H9 (cell line): ENCODE data around the gene TH. TPM values are rescaled to one million over a fixed set of nuclear protein-coding genes. Genes with fewer than 3 reads are reported as not detected.

Source experiments
- DNase-seq: peaks from one replicate; pipeline ENCODE4 v3.0.0-alpha.2; 2017
- H2AFZ ChIP-seq: one replicate; pipeline ENCODE4 v1.6.1; 2013; ENCODE audit warnings: mild to moderate bottlenecking, low read length, control low read depth, moderate library complexity
- H2AK5ac ChIP-seq: 2 replicates; pipeline ENCODE4 v1.6.1; 2013; ENCODE audit warnings: low read length, control low read depth, mixed read lengths; ENCODE audit not compliant: insufficient read length
- H2BK120ac ChIP-seq: one replicate; pipeline ENCODE4 v1.6.1; 2013; ENCODE audit warnings: low read depth, mild to moderate bottlenecking, low read length, control low read depth, inconsistent platforms; ENCODE audit not compliant: poor library complexity, severe bottlenecking
- H2BK12ac ChIP-seq: 2 replicates; pipeline ENCODE4 v1.6.1; 2013; ENCODE audit warnings: low read length, control low read depth, mixed read lengths, low read depth; ENCODE audit not compliant: insufficient read length
- H2BK15ac ChIP-seq: 2 replicates; pipeline ENCODE4 v1.6.1; 2013; ENCODE audit warnings: low read depth, low read length, control low read depth
- H2BK20ac ChIP-seq: one replicate; pipeline ENCODE4 v1.6.1; 2013; ENCODE audit warnings: low read depth, mild to moderate bottlenecking, low read length, control low read depth, inconsistent platforms; ENCODE audit not compliant: poor library complexity, severe bottlenecking
- H2BK5ac ChIP-seq: 2 replicates; pipeline ENCODE4 v1.6.1; 2013; ENCODE audit warnings: low read length, control low read depth, mixed read lengths; ENCODE audit not compliant: insufficient read length
- H3K14ac ChIP-seq: 2 replicates; pipeline ENCODE4 v1.6.1; 2013; ENCODE audit warnings: low read length, control low read depth; ENCODE audit not compliant: insufficient read depth
- H3K18ac ChIP-seq: 2 replicates; pipeline ENCODE4 v1.6.1; 2013; ENCODE audit warnings: low read depth, mild to moderate bottlenecking, mixed read lengths, low read length, control low read depth; ENCODE audit not compliant: insufficient read length
- H3K23ac ChIP-seq: 2 replicates; pipeline ENCODE4 v1.6.1; 2013; ENCODE audit warnings: low read length, control low read depth, mixed read lengths, low read depth; ENCODE audit not compliant: insufficient read length
- H3K23me2 ChIP-seq: 2 replicates; pipeline ENCODE4 v1.6.1; 2013; ENCODE audit warnings: low read depth, mild to moderate bottlenecking, mixed read lengths, low read length, control low read depth; ENCODE audit not compliant: insufficient read length, poor library complexity, severe bottlenecking
- H3K27ac ChIP-seq: 2 replicates; pipeline ENCODE4 v1.5.1; 2013; ENCODE audit warnings: low read length, control low read depth, mixed read lengths, low read depth; ENCODE audit not compliant: insufficient read length
- H3K27me3 ChIP-seq: 2 replicates; pipeline ENCODE4 v1.6.1; 2013; ENCODE audit warnings: low read length, control low read depth, inconsistent platforms; ENCODE audit not compliant: insufficient read depth
- H3K4ac ChIP-seq: 2 replicates; pipeline ENCODE4 v1.6.1; 2013; ENCODE audit warnings: low read depth, mild to moderate bottlenecking, control low read depth, inconsistent platforms, low read length, moderate library complexity
- H3K4me1 ChIP-seq: 2 replicates; pipeline ENCODE4 v1.6.1; 2013; ENCODE audit warnings: low read length, control low read depth, inconsistent platforms; ENCODE audit not compliant: insufficient read depth
- H3K4me2 ChIP-seq: 2 replicates; pipeline ENCODE4 v1.6.1; 2013; ENCODE audit warnings: low read length, control low read depth, mixed read lengths; ENCODE audit not compliant: insufficient read length, insufficient read depth
- H3K56ac ChIP-seq: 2 replicates; pipeline ENCODE4 v1.6.1; 2013; ENCODE audit warnings: low read depth, mild to moderate bottlenecking, mixed read lengths, low read length, control low read depth; ENCODE audit not compliant: insufficient read length
- H3K79me1 ChIP-seq: 2 replicates; pipeline ENCODE4 v1.6.1; 2013; ENCODE audit warnings: low read depth, mild to moderate bottlenecking, moderate library complexity, low read length, control low read depth, inconsistent platforms; ENCODE audit not compliant: insufficient read depth, poor library complexity, severe bottlenecking
- H3K79me2 ChIP-seq: 2 replicates; pipeline ENCODE4 v1.6.1; 2013; ENCODE audit warnings: low read length, control low read depth, inconsistent platforms; ENCODE audit not compliant: insufficient read depth
- H3K9ac ChIP-seq: 2 replicates; pipeline ENCODE4 v1.6.1; 2013; ENCODE audit warnings: low read length, control low read depth, mixed read lengths; ENCODE audit not compliant: insufficient read length; ENCODE audit errors: extremely low read depth
- H3K9me3 ChIP-seq: one replicate; pipeline ENCODE4 v1.6.1; 2013; ENCODE audit warnings: low read depth, low read length, inconsistent platforms; ENCODE audit not compliant: control insufficient read depth
- H3T11ph ChIP-seq: one replicate; pipeline ENCODE4 v1.6.1; 2013; ENCODE audit warnings: mild to moderate bottlenecking, low read length, control low read depth, inconsistent platforms
- H4K20me1 ChIP-seq: one replicate; pipeline ENCODE4 v1.6.1; 2013; ENCODE audit not compliant: control insufficient read depth, insufficient read length, insufficient read depth
- H4K5ac ChIP-seq: 2 replicates; pipeline ENCODE4 v1.6.1; 2013; ENCODE audit warnings: low read depth, mild to moderate bottlenecking, mixed read lengths, low read length, control low read depth; ENCODE audit not compliant: insufficient read length
- H4K8ac ChIP-seq: replicated peaks from 2 replicates; pipeline ENCODE4 v1.6.1; 2013; ENCODE audit warnings: low read length, control low read depth, mixed read lengths, low read depth; ENCODE audit not compliant: insufficient read length
- H4K91ac ChIP-seq: 2 replicates; pipeline ENCODE4 v1.6.1; 2013; ENCODE audit warnings: low read depth, mild to moderate bottlenecking, moderate library complexity, mixed read lengths, low read length, control low read depth; ENCODE audit not compliant: insufficient read length
- H3K27ac Mint-ChIP-seq, 3 experiments: 2 replicates in 2 of 3; 3 replicates in 1 of 3; pipeline ENCODE4 v1.8.0; 2020 to 2021; ENCODE audit warnings: mixed read lengths in 3 of 3, mild to moderate bottlenecking in 1 of 3, moderate library complexity in 1 of 3
- H3K27me3 Mint-ChIP-seq: 2 replicates; pipeline ENCODE4 v1.8.0; 2021; ENCODE audit warnings: low read depth, mild to moderate bottlenecking, moderate library complexity, mixed read lengths
- H3K36me3 Mint-ChIP-seq, 3 experiments: 2 replicates in 2 of 3; 3 replicates in 1 of 3; pipeline ENCODE4 v1.8.0; 2020 to 2021; ENCODE audit warnings: low read depth in 3 of 3, mixed read lengths in 3 of 3; ENCODE audit not compliant: insufficient read depth in 1 of 3
- H3K4me1 Mint-ChIP-seq, 2 experiments: 2 replicates each; pipeline ENCODE4 v1.8.0; 2020; ENCODE audit warnings: mixed read lengths in 2 of 2
- H3K4me3 Mint-ChIP-seq, 2 experiments: 2 replicates in 1 of 2; 3 replicates in 1 of 2; pipeline ENCODE4 v1.8.0; 2020 to 2021; ENCODE audit warnings: mild to moderate bottlenecking in 2 of 2, mixed read lengths in 2 of 2, moderate library complexity in 1 of 2
- H3K9me3 Mint-ChIP-seq, 2 experiments: 2 replicates in 1 of 2; 3 replicates in 1 of 2; pipeline ENCODE4 v1.8.0; 2020; ENCODE audit warnings: mild to moderate bottlenecking in 2 of 2, mixed read lengths in 2 of 2, moderate library complexity in 1 of 2
- CTCF ChIP-seq: fragments of 200-600 bp; sonication (generic); conservative IDR thresholded peaks from 3 replicates; pipeline ENCODE4 v1.8.0; 2021; ENCODE audit warnings: antibody characterized with exemption, mild to moderate bottlenecking
- WGBS: extraction: QIAGEN DNeasy Blood & Tissue Kit; methylation state at CpG from one replicate; pipeline ENCODE4 v1.1.7; 2013; ENCODE audit warnings: missing lambda C conversion rate, low lambda C conversion rate, mixed read lengths; ENCODE audit not compliant: insufficient read length; ENCODE audit errors: extremely low coverage; 5-methylcytosine and 5-hydroxymethylcytosine counted together
- total RNA-seq: library from RNA; stranded (reverse); gene quantifications from 2 replicates; pipeline ENCODE4 v1.2.1, GENCODE V29; 2021

The TH gene
- total RNA-seq, 1 experiment from 2014 or later, result not detected

DNA sequence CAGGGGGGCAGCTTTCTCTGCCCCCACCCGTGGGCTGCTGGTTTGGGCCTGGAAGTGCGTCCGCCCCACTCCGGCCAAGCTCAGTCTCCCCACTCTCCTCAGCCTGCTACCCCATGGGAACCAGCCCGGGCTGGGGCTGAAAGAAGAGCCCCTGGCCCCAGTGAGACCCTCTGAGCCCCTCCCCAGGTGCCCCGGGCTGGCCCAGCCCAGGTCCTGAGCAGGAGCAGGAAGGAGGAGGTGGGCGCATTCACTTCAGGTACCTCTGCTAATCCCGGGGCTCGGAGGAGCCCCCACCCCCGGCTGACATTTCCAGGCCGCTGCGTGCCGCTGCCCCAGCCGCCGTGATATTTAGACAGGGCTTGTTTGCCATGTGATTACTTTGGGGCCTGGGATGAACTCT, 8.7 kb upstream of the TH start:
- no CpG with 5 or more reads among the region's 15 CpGs for WGBS

More for the DNA sequence above, 8.7 kb upstream of the TH start:
- no peak overlapping the region for H3K9ac ChIP-seq
- Mint-ChIP-seq H3K36me3 (no peaks in the 10 kb centered on the region), H3K27ac (no peak overlapping the region), H3K4me1 (no peaks in the 10 kb centered on the region), H3K4me3 (no peak overlapping the region), H3K27me3 (peaks cover 31% of the 10 kb centered on the region), H3K9me3 (peaks cover 0 to 2% of the 10 kb centered on the region in 2 experiments; a peak in 2 of 5 replicates)
- H2BK120ac ChIP-seq, result no peak overlapping the region
- no peak overlapping the region for H2BK12ac ChIP-seq
- H3K23me2 ChIP-seq, result no peaks in the 10 kb centered on the region
- no peaks in the 10 kb centered on the region for H3K9me3 ChIP-seq
- H3K23ac ChIP-seq, result no peak overlapping the region
- H4K91ac ChIP-seq, result no peak overlapping the region
- no peaks in the 10 kb centered on the region; the same call in 1 of the 2 replicates for H3K27me3 ChIP-seq
- no peak overlapping the region for H3K56ac ChIP-seq
- H2BK20ac ChIP-seq, result no peak overlapping the region
- H3K79me1 ChIP-seq, result no peaks in the 10 kb centered on the region
- no peak overlapping the region for H3K14ac ChIP-seq
- DNase-seq, result no peak
- H3K4me2 ChIP-seq, result no peak overlapping the region
- TF ChIP-seq CTCF, result no peak
- H2AK5ac ChIP-seq, result no peak overlapping the region
- no peak overlapping the region for H2BK15ac ChIP-seq
- H3K4ac ChIP-seq, result no peak overlapping the region
- no peak overlapping the region for H3K18ac ChIP-seq
- H4K5ac ChIP-seq, result no peak overlapping the region
- no peak overlapping the region for H4K8ac ChIP-seq
- H3T11ph ChIP-seq, result no peak overlapping the region
- H4K20me1 ChIP-seq, result no peaks in the 10 kb centered on the region
- no peak overlapping the region for H2BK5ac ChIP-seq
- H3K79me2 ChIP-seq, result no peaks in the 10 kb centered on the region
- H2AFZ ChIP-seq, result no peak overlapping the region
- no peaks in the 10 kb centered on the region for H3K4me1 ChIP-seq
- H3K27ac ChIP-seq, result no peak overlapping the region
